ENCODE data around the gene MYPN. TPM values are rescaled to one million over a fixed set of nuclear protein-coding genes. Genes with fewer than 3 reads are reported as not detected.

MYPN gene
- total RNA-seq, 2 experiments from 2014 or later: not detected

DNA sequence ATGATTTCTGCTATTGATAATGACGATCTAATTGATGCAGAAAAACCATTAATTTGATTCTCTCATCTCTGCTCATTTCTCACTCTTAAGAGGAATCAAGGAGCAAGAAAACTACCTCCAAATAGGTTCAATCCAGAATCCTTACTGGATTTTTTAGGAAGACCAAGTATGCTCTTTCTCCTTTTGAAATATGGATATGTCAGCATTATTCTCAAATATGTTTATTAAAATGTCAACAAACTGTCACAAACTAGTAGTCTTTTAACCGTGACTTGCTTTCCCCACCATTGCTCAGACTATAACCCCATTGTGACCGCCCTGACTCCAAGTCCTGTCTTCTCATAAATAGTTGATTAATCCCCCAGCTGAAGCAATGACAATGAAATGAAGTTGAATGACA, 123.8 kb downstream of the MYPN start:
- POLR2A ChIA-PET: no interaction called here
- Histone ChIP-seq H3K4me1 (ENCODE audit: insufficient read depth, low read length) (peaks cover 11% of the 10 kb centered on the region), H3K4me3 (ENCODE audit: low read length) (no peak overlapping the region), H3K27ac (ENCODE audit: low read depth in 1 of 2, low read length in 2 of 2) (no peak overlapping the region), H3K27me3 (ENCODE audit: control insufficient read depth in 1 of 2, insufficient read depth in 2 of 2, low read length in 2 of 2) (peaks cover 26 to 36% of the 10 kb centered on the region in 2 experiments), H3K36me3 (ENCODE audit: insufficient read depth, low read length) (no peaks in the 10 kb centered on the region), H3K9me3 (ENCODE audit: control insufficient read depth in 1 of 2, insufficient read depth in 1 of 2, low read length in 2 of 2) (no peaks in the 10 kb centered on the region)
- DNase-seq: no peak
- Mint-ChIP-seq H3K27me3 (peaks cover 49% of the 10 kb centered on the region), H3K27ac (no peak overlapping the region), H3K4me1 (ENCODE audit: low read depth) (peaks cover 12% of the 10 kb centered on the region), H3K36me3 (ENCODE audit: low read depth) (no peaks in the 10 kb centered on the region), H3K9me3 (no peaks in the 10 kb centered on the region), H3K4me3 (no peak overlapping the region)
- intact Hi-C loops (cut with DNase I, micrococcal nuclease): no loop called here
- TF ChIP-seq, protein P1, sequence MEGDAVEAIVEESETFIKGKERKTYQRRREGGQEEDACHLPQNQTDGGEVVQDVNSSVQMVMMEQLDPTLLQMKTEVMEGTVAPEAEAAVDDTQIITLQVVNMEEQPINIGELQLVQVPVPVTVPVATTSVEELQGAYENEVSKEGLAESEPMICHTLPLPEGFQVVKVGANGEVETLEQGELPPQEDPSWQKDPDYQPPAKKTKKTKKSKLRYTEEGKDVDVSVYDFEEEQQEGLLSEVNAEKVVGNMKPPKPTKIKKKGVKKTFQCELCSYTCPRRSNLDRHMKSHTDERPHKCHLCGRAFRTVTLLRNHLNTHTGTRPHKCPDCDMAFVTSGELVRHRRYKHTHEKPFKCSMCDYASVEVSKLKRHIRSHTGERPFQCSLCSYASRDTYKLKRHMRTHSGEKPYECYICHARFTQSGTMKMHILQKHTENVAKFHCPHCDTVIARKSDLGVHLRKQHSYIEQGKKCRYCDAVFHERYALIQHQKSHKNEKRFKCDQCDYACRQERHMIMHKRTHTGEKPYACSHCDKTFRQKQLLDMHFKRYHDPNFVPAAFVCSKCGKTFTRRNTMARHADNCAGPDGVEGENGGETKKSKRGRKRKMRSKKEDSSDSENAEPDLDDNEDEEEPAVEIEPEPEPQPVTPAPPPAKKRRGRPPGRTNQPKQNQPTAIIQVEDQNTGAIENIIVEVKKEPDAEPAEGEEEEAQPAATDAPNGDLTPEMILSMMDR (IDR thresholded peaks at IDR 0.05): no peak
- ATAC-seq (ENCODE audit: poor library complexity): no peak
- CTCF ChIA-PET: no interaction called here

DNA sequence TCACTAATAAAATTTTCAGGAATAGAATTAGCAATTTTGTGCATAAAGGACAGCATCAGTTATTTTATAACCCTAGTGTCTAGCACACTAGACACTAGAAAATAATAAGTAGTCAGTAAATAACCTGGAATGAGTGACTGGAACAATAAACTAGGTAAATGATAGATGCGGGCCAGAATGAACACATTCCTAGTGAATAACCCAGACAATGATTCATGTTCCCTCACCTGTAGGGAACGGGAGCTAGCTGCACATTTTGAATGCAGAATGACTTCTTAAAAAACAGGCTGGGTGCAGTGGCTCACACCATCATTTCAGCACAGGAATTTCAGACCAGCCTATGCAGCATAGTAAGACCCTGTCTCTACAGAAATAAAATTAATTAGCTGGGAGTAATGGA, 125.8 kb downstream of the MYPN start:
- Mint-ChIP-seq H3K9me3 (no peaks in the 10 kb centered on the region), H3K4me3 (no peak overlapping the region), H3K4me1 (ENCODE audit: low read depth) (peaks cover 12% of the 10 kb centered on the region), H3K27me3 (peaks cover 34% of the 10 kb centered on the region), H3K27ac (no peak overlapping the region), H3K36me3 (ENCODE audit: low read depth) (no peaks in the 10 kb centered on the region)
- H3K9me3 ChIP-seq (ENCODE audit: control insufficient read depth in 1 of 2, insufficient read depth in 1 of 2, low read length in 2 of 2): no peaks in the 10 kb centered on the region
- TF ChIP-seq, protein P1 (IDR thresholded peaks at IDR 0.05): no peak
- no peak for DNase-seq
- intact Hi-C loops (cut with DNase I, micrococcal nuclease): no loop called here
- ChIA-PET POLR2A (no interaction called here), CTCF (interaction anchor here (1.2 kb wide), 1 partner anchor 22 kb away, joined by 3 read pairs; no protein-coding TSS in a partner anchor)
- peaks cover 16 to 31% of the 10 kb centered on the region in 2 experiments for H3K27me3 ChIP-seq (ENCODE audit: control insufficient read depth in 1 of 2, insufficient read depth in 2 of 2, low read length in 2 of 2)
- ATAC-seq (ENCODE audit: poor library complexity): no peak
- H3K4me1 ChIP-seq (ENCODE audit: insufficient read depth, low read length): peaks cover 11% of the 10 kb centered on the region
- no peaks in the 10 kb centered on the region for H3K36me3 ChIP-seq (ENCODE audit: insufficient read depth, low read length)
- H3K4me3 ChIP-seq (ENCODE audit: low read length): no peak overlapping the region
- no peak overlapping the region for H3K27ac ChIP-seq (ENCODE audit: low read depth in 1 of 2, low read length in 2 of 2)

DNA sequence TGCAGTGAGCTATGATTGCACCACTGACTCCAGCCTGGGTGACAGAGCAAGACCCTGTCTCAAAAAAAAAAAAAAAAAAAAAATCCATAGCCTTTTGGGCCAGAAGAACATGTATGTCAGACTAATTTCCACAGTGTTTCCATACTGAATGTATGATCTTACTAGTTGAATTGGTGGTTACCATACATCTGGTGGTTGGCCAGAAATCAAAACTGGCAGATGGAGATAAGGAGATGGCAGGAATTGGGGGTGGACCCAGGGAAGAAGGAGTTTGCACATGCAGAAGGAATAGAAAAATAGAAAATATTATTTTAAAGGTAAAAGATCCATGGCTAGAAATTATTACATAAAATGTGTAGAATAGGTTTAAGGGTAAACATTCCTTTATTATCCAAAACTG, 126.3 kb downstream of the MYPN start:
- Mint-ChIP-seq H3K27ac (no peak overlapping the region), H3K9me3 (no peaks in the 10 kb centered on the region), H3K27me3 (peaks cover 29% of the 10 kb centered on the region), H3K4me3 (no peak overlapping the region), H3K36me3 (ENCODE audit: low read depth) (no peaks in the 10 kb centered on the region), H3K4me1 (ENCODE audit: low read depth) (peaks cover 11% of the 10 kb centered on the region)
- intact Hi-C loops (cut with DNase I, micrococcal nuclease): no loop called here
- peaks cover 13 to 27% of the 10 kb centered on the region in 2 experiments for H3K27me3 ChIP-seq (ENCODE audit: control insufficient read depth in 1 of 2, insufficient read depth in 2 of 2, low read length in 2 of 2)
- ChIA-PET POLR2A (no interaction called here), CTCF (interaction anchor here (1.2 kb wide), 1 partner anchor 23 kb away, joined by 3 read pairs; no protein-coding TSS in a partner anchor)
- no peaks in the 10 kb centered on the region for H3K9me3 ChIP-seq (ENCODE audit: control insufficient read depth in 1 of 2, insufficient read depth in 1 of 2, low read length in 2 of 2)
- no peak for ATAC-seq (ENCODE audit: poor library complexity)
- DNase-seq: no peak
- no peak overlapping the region for H3K4me3 ChIP-seq (ENCODE audit: low read length)
- TF ChIP-seq, protein P1 (IDR thresholded peaks at IDR 0.05): no peak
- peaks cover 11% of the 10 kb centered on the region for H3K4me1 ChIP-seq (ENCODE audit: insufficient read depth, low read length)
- no peak overlapping the region for H3K27ac ChIP-seq (ENCODE audit: low read depth in 1 of 2, low read length in 2 of 2)
- H3K36me3 ChIP-seq (ENCODE audit: insufficient read depth, low read length): no peaks in the 10 kb centered on the region

Data from CD4-positive, alpha-beta T cell (primary cell).